Neural progenitor cell (in vitro differentiated cells): ENCODE data around the gene RXRA.

Source experiments
- EZH2 ChIP-seq: fragments of 200-600 bp; sonication (generic); IDR thresholded peaks from 2 replicates; pipeline ENCODE4 v1.6.1; 2017; ENCODE audit warnings: antibody characterized with exemption, mild to moderate bottlenecking, moderate library complexity
- EZH2phosphoT487 ChIP-seq: fragments of 200-600 bp; sonication (generic); IDR thresholded peaks from 2 replicates; pipeline ENCODE4 v1.6.1; 2017; ENCODE audit warnings: antibody characterized with exemption
- TF ChIP-seq, protein P1 (sequence below): fragments of 200-600 bp; sonication (generic); IDR thresholded peaks from 2 replicates; pipeline ENCODE4 v1.5.1; 2017; ENCODE audit warnings: antibody characterized with exemption, mild to moderate bottlenecking

DNA sequence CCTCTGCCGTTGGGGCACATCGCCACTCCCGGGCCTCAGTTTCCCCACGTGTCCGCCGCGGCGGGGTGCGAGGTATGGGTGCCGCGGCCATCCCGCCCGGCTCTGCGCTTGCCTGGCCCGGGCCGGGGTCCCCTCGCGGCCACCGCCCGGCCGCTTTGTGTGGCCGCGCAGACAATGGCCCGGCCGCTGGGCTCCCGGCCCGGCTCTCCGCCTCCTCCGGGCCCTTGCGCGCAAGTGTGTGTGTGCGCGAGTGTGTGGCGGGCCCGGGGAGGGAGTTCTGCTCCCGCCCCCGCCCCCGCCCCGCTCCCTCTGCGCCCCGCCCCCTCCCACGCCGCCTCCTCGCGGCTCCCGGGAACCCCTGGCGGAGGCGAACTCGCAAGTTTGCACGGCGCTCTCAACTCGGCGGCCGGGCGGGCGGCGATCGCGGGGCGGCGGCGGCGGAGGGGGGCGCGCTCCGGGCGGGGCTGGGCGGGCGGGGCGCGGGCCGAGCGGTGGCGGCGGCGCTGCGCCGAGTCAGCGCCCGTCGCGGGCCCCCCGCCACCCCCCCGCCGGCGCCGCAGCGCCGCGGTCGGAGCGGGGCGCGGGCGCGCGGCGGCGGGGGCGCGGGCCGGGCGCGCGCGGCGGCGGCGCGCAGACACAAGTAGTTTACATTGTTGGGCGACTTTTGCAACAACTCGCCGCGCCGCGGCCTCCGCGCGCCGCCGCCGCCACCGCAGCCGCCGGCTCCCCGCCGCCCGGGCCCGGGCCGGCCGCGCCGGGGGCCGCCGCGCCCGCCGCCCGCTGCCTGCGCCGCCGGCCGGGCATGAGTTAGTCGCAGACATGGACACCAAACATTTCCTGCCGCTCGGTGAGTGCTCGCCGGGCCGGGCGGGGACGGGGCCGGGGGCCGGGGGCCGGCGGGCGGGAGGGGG lies at the start of gene RXRA:
- TF ChIP-seq, protein P1, sequence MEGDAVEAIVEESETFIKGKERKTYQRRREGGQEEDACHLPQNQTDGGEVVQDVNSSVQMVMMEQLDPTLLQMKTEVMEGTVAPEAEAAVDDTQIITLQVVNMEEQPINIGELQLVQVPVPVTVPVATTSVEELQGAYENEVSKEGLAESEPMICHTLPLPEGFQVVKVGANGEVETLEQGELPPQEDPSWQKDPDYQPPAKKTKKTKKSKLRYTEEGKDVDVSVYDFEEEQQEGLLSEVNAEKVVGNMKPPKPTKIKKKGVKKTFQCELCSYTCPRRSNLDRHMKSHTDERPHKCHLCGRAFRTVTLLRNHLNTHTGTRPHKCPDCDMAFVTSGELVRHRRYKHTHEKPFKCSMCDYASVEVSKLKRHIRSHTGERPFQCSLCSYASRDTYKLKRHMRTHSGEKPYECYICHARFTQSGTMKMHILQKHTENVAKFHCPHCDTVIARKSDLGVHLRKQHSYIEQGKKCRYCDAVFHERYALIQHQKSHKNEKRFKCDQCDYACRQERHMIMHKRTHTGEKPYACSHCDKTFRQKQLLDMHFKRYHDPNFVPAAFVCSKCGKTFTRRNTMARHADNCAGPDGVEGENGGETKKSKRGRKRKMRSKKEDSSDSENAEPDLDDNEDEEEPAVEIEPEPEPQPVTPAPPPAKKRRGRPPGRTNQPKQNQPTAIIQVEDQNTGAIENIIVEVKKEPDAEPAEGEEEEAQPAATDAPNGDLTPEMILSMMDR, result peak; percentile 22
- TF ChIP-seq EZH2, result no peak
- TF ChIP-seq EZH2phosphoT487, result no peak
